Left forelimb (tissue), 1 donor: ENCODE data around the gene SKIC3.

Source experiments
- DNase-seq: peaks from one replicate; pipeline ENCODE4 v3.0.0-alpha.2; 2018; ENCODE audit warnings: low spot score

SKIC3 gene

GRCh38 chr5:95554647-95555548 lies at the start of gene SKIC3, which contains the start of gene ARSK:
TSS of gene SKIC3 (minus strand) at chr5:95554977. CDS start at chr5:95547150, 7,827 bp downstream.
TSS of gene ARSK (plus strand) at chr5:95555101. CDS start at chr5:95555279, 178 bp downstream.
- DNase-seq: peak; percentile 92

DNA sequence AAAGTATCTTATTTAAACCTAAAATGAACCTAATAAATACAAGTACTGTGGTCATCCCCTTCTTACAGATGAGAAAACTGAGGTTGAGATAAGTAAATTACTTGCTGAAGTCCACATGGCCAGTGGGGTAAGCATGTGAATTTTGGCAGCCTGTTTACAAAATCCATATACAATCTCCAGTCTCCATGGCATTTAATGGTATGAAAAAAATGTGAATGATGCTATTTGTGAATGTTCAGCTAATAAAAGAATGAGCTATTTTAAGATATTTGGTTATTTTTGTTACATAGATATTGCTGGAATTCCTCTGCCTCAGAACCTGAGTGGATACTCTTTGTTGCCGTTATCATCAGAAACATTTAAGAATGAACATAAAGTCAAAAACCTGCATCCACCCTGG lies 45.8 kb upstream of the SKIC3 start:
- DNase-seq: no peak

DNA sequence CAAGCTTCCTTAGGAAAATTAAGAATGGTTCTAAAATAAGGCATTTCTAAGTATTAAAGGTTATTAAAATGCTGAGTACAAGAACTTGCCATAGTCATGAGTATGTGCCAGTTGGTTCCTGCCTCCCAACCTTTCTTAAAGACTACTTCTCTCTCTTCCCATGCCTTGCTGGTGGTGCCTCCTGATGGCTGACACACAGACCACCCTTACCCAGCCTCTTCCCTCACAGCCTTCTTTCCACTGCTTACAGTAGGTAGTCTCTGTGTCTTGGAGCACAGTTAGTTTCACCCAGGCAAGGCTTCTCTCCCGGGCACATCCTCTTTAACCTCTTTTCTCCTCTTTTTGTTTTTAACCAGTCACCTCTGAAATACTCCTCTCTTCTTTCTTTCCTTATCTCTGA lies 44.5 kb upstream of the SKIC3 start:
- DNase-seq: no peak

DNA sequence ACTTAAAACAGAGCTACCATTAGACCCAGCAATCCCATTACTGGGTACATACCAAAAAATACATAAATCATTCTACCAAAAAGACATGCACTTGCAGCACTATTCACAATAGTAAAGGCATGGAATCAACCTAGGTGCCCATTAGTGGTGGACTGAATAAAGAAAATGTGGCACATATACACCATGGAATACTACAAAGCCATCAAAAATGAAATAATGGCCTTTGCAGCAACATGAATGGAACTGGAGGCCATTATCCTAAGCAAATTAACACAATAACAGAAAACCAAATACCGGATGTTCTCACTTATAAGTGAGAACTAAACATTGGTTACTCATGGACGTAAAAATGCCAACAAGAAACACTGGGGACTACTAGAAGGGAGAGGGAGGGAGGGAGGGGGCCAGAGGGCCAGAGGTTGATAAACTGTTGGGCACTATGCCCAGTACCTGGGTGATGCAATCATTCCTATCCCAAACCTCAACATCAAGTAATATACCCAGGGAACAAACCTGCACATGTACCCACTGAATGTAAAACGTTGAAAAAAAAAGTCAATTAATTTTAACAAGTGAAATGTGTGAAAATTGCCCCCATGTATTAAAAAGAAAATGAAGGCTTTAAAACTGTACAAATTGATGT lies 40.6 kb upstream of the SKIC3 start:
- no peak for DNase-seq

DNA sequence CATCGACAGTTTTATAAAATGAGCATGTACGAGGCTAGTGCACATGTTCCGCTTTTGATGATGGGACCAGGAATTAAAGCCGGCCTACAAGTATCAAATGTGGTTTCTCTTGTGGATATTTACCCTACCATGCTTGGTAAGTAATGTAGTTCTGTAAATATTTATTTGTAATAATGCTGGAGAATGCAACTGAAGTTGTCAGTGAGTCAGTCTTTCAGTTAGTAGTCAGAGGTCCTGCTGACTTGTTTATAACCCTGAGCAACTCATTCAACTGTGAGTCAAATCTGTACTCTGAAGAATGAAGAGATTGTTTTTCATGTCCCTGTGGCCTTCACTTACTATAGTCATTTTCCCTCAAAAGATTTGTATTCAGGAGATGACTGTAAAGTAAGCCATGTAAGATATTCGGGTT lies 36.7 kb upstream of the SKIC3 start:
- no peak for DNase-seq

DNA sequence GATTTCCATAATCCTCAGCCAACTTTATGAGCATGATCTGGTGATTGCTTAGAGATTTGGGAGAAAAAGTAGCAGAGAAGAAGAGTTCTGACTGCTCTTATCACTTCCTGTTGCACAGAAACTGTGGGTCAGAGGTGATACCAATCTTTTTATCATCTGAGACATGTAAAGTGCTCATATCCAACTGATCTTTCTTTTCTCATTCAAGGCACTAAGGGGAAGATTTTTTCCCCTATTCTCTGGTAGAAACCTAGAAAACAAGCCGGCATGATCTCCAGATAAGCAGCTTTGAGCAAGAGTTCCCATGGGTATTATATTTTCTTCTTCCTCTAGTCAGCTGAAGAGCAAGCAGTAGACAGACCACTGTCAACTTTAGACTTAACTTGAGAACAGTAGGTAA lies 36.1 kb upstream of the SKIC3 start:
- no peak for DNase-seq

DNA sequence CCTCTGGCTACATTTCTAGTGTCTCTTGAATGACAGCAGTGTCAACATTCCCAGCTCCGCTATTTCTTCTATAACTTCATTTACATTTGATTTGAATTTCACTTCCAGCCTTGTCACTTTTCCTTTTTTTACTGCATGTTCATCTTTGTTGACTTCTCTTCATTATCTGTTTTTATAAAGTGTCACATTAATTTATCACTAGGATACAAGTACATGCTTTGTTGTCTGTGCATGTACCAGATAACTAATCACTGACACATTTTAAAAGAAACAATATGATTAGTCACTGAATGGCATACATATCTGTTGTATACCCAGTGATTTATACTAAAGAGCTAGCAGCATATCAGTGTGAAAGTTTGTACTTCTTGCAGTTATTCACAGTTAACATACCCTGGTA lies 29.2 kb upstream of the SKIC3 start:
- DNase-seq: no peak

DNA sequence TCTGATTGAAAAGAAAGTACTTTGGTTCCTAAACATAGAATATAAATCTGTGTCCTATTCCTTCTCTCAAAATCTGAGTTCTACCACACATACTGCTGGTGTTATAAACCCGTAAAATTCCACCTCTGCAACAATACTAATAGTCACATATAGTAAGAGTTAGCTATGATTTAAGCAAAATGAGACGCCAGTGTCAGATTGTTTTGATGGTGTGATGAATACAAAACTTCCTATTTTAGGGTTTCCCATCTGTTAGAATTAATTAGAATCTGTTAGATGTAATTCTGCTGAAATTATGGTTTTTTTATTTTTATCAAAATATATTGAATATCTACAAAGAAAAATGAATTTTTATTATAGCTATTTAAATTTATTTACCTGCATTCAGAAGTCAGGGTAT lies 26.8 kb upstream of the SKIC3 start:
- no peak for DNase-seq

GRCh38 chr5:95572016-95572415 lies 17.2 kb upstream of the SKIC3 start:
- DNase-seq: no peak

DNA sequence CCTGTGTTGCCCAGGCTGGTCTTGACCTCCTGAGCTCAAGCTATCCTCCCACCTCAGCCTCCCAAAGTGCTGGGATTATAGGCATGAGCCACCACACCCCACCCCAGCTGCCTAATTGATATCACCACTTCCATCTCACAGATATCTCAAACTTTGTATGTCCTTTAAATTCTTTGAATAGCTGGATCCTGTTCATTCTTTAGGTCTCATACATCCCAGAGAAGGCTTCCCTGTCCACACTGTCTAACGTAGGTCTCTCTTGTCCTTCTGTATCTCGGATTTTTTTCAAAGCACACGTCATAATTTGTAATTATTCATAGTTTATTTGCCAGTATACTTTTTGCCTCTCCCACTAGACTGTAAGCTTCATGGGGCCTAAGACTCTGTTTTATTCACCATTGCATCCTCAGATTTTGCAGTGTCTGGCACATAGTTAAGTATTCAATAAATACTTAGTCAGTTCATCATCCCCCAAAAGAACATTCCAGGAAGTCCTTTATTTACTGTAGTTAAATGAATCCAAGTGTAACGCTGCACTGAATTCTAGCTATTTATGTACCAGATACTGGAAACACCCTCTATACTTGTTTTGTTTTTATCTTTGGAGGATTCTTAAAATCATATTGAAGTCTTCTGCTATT lies 10.6 kb upstream of the SKIC3 start:
- no peak for DNase-seq

GRCh38 chr5:95564450-95564849 lies 9.7 kb upstream of the SKIC3 start:
- DNase-seq: no peak

DNA sequence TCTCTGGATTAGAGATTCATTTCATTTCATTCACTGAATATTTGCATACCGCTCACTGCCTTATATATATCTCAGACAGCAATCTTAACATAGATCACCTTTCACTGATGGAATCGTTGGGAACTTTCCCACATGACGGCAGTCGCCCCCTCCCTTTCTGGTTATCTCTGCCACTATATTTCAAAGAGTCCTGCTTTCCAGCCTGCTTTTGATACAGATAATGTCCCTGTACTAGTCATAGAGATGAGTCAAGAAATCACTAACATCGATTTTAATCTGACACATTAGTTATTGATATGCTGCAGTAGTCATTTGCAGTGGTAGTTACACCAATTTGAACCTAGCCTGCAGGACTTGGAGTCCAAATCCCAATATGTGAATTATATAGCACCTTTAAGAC lies 8.6 kb upstream of the SKIC3 start:
- no peak for DNase-seq

- no peak for DNase-seq
These were observed 7.5 kb upstream of the SKIC3 start for GRCh38 chr5:95562282-95562681.

DNA sequence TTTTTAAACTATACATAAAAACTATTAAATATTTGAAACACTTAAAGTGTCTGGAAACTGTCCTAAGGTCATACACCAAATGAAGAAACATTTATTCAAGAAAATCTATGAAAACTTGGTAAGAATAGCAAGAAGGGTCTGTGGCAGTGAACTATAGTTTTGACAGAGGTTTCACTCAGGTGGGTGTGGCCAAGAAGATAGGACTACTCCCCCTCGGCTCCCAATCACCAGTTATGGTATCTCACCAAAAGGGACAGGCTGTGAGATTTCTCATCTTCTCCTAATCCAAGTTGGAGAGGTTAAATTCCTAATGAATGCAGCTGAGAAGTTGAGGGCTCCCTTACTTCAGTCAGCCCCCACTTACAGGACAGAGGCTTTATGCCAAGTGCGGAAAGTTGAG lies 3.1 kb upstream of the SKIC3 start:
- no peak for DNase-seq

DNA sequence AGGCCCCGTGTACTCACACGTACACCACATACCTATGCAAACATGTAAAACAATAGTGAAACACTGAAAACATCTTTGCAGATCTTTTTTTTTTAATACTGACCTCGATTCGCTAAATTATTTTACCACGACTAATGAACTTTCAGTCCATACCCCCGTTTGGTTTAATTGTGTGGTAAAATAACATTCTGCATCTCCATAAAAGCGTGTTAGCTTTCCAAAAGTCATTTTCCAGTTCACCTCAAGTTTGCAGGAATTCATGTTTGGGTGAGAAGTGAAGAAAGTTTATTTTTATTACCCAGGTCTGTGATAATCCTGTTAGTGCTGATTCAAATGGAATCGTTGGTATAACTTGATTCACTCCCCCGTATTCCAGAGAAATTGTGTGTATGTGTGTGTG lies 776 bp upstream of the SKIC3 start:
- DNase-seq: no peak

- DNase-seq: no peak
These were observed 488 bp downstream of the SKIC3 start for GRCh38 chr5:95554331-95554646.

GRCh38 chr5:95549030-95549429 lies 5.7 kb downstream of the SKIC3 start:
- DNase-seq: no peak

- DNase-seq: no peak
These were observed 11.6 kb downstream of the SKIC3 start for GRCh38 chr5:95543017-95543705.

DNA sequence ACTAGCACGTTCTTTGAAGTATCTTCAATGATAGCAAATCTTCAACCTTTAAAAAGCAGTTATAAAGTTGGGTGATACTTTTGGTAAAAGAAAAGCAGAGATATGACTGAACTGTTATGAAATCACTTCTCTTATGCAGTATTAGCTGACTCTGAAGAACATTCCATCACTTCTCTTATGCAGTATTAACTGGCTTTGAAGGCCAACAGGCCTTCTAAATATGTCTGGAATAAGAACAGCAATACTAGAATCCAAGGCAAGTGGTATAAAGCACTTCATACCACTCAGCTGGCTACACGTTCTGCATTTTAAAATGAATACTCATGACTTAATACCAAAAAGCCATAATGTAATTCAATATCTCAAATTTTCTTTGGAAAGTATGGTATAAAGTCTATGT lies 17.3 kb downstream of the SKIC3 start:
- DNase-seq: no peak

- DNase-seq: no peak
These were observed 21.0 kb downstream of the SKIC3 start for GRCh38 chr5:95533761-95534160.

DNA sequence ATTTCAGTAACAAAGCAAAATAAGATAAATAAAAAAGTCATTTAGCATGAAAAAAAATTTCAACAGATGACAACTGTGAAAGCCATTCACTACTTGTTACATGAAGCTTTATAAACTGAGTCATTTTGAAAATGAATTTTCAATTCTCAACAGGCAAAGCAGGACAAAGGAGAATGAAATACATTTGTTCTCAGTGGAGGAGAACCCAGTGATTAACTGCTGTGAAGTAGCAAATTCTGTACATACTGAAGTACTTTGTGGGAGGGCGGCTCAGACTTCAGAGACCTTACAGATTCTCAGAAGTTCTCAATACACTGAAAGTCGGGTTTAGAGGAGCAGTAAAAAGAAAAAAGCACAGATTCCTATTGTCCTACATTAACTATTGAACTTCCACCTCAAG lies 21.7 kb downstream of the SKIC3 start:
- DNase-seq: no peak

DNA sequence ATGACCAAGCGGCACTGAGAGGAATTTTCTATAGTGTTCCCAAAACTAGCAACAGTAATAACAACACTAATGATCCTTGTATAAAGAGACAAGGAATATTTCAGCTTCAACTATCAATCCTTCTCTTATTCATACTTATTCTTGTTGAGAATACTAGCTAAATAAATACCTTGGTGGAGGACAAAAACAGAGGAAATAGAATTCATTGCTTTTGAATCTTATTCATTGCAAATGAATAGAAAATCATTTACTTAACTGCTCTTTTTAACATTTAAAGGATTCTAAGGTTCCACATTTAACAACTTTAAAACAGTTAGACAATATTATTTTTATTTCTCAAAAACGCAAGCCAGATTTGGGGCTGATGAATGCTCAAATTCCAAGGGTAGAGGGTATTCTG lies 22.4 kb downstream of the SKIC3 start:
- DNase-seq: no peak

- no peak for DNase-seq
These were observed 23.3 kb downstream of the SKIC3 start for GRCh38 chr5:95531491-95531890.
